BLaER1 treated with 17β-estradiol and CSF1 and Interleukin-3, amounts not matched to agents 10 nM and 100 nM (cell line): ENCODE measurements around the gene GPR146.

Experiments used
- H3K27ac ChIP-seq, 11 experiments: shearing (Covaris generic); formaldehyde crosslinking; 2 replicates each; pipeline ENCODE4 v1.8.1; 2022
- H3K27me3 ChIP-seq, 11 experiments: shearing (Covaris generic); formaldehyde crosslinking; 2 replicates each; pipeline ENCODE4 v1.8.1; 2022
- H3K36me3 ChIP-seq, 11 experiments: shearing (Covaris generic); formaldehyde crosslinking; 2 replicates each; pipeline ENCODE4 v1.8.1; 2022
- H3K4me1 ChIP-seq, 10 experiments: shearing (Covaris generic); formaldehyde crosslinking; 2 replicates each; pipeline ENCODE4 v1.8.1; 2022
- H3K4me2 ChIP-seq, 11 experiments: shearing (Covaris generic); formaldehyde crosslinking; 2 replicates each; pipeline ENCODE4 v1.8.1; 2022
- H3K4me3 ChIP-seq, 10 experiments: shearing (Covaris generic); formaldehyde crosslinking; 2 replicates each; pipeline ENCODE4 v1.8.1; 2022
- H3K9ac ChIP-seq, 11 experiments: shearing (Covaris generic); formaldehyde crosslinking; 2 replicates each; pipeline ENCODE4 v1.8.1; 2022
- H3K9me3 ChIP-seq, 11 experiments: shearing (Covaris generic); formaldehyde crosslinking; replicated peaks in 1 of 11; 2 replicates each; pipeline ENCODE4 v1.8.1; 2022
- H4K20me1 ChIP-seq, 11 experiments: shearing (Covaris generic); formaldehyde crosslinking; 2 replicates each; pipeline ENCODE4 v1.8.1; 2022
- Cebpa-rat ChIP-seq, 11 experiments: shearing (Covaris generic); IDR thresholded peaks; 2 replicates each; pipeline ENCODE4 v1.8.1; 2022

GPR146 gene

DNA sequence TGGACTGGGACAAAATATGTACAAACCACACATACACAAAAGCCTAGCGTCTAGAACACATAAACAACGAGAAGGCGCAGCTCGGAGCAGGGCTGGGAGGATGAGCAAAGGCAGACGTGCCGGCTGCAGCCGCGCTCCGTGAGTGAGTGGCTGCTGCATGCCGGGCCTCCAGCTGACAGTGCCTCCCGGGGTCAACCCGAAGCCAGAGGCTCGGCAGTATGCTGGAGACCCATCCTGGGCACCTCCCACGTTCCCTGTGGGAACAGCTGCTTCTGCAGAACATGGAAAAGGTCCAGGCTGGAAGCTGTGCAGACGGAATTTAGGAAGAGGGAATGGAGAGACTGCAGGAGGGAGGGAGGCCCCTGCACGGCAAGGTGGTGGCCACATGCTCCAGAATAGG is 3.6 kb upstream of the GPR146 start:
- H3K9me3 ChIP-seq, result peaks cover 2 to 11% (median 9%) of the 10 kb centered on the region in 11 experiments; a peak in 20 of 22 replicates
- peaks cover 29 to 42% (median 40%) of the 10 kb centered on the region in 10 experiments for H3K4me1 ChIP-seq
- no peak overlapping the region for H3K9ac ChIP-seq
- H3K4me2 ChIP-seq, result no peak overlapping the region
- H3K27ac ChIP-seq, result no peak overlapping the region
- H3K27me3 ChIP-seq, result no peaks in the 10 kb centered on the region; a peak in 2 of 22 replicates
- H3K36me3 ChIP-seq, result peaks cover 0 to 9% (median 6%) of the 10 kb centered on the region in 11 experiments; a peak in 13 of 22 replicates
- no peak for TF ChIP-seq Cebpa-rat (IDR thresholded peaks at IDR 0.05)
- H4K20me1 ChIP-seq, result peaks cover 0 to 40% (median 10%) of the 10 kb centered on the region in 11 experiments; a peak in 14 of 22 replicates
- H3K4me3 ChIP-seq, result no peak overlapping the region

DNA sequence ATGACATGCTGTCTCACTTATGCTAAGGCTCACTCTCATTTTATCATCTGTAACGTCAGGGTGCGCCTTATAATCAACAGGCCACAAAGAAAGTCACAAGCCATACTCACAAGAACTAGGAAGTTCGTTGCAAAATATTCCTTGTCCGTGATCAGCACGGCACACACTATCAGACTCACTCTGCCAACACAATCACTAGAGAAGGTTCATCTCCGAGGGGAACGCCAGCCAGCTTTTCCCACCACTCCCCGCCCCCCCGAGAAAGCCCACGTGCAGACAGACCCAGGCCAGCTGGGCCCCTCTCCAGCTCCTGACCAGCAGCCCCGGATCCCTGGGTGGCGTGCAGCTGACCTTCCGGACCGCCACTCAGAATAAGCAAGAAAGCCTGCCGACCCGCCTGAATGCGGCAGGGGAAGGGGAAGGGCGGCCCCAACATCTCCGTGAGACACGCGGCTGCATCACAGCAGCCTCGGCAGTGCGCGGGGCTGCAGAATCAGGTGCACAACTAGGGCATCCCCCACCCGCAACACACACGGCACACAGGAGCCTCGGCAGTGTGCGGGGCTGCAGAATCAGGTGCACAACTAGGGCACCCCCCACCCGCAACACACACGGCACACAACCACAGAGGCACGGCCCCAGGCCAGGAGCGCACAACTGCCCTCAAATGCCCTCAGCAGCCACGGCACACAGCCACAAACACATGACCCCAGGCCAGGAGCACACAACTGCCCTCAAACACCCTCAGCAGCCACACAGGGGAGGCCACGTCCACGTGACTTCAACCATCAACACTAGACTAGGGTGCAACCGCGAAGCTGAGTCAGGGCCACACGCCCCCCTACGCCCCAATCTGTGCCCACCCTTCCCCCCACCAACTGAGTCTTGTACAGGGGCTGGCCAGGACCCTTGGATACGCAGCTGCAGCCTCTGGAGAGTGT is 2.5 kb upstream of the GPR146 start:
- Histone ChIP-seq H3K27ac (no peak overlapping the region), H3K9me3 (peaks cover 0 to 1% (median 0%) of the 10 kb centered on the region in 11 experiments; a peak in 3 of 22 replicates), H3K4me2 (peak overlapping the region in 10 of 11 experiments; percentile 6 to 100 (median 100); a peak in 19 of 22 replicates), H3K36me3 (no peaks in the 10 kb centered on the region), H3K27me3 (no peaks in the 10 kb centered on the region; a peak in 2 of 22 replicates), H4K20me1 (peaks cover 0 to 51% (median 20%) of the 10 kb centered on the region in 11 experiments; a peak in 16 of 22 replicates), H3K4me3 (no peak overlapping the region), H3K4me1 (peaks cover 39 to 52% (median 50%) of the 10 kb centered on the region in 10 experiments), H3K9ac (no peak overlapping the region)
- no peak for TF ChIP-seq Cebpa-rat (IDR thresholded peaks at IDR 0.05)

- peaks cover 45 to 58% (median 57%) of the 10 kb centered on the region in 10 experiments for H3K4me1 ChIP-seq
- no peaks in the 10 kb centered on the region for H3K36me3 ChIP-seq
- no peak overlapping the region for H3K4me3 ChIP-seq
- no peak overlapping the region; a peak in 1 of 22 replicates for H3K9ac ChIP-seq
- H3K27ac ChIP-seq, result no peak overlapping the region
- no peaks in the 10 kb centered on the region for H3K9me3 ChIP-seq
- peak overlapping the region in 10 of 11 experiments; percentile 6 to 100 (median 100); a peak in 19 of 22 replicates for H3K4me2 ChIP-seq
- no peak for TF ChIP-seq Cebpa-rat (IDR thresholded peaks at IDR 0.05)
- H4K20me1 ChIP-seq, result peaks cover 0 to 57% (median 27%) of the 10 kb centered on the region in 11 experiments; a peak in 16 of 22 replicates
- H3K27me3 ChIP-seq, result no peaks in the 10 kb centered on the region; a peak in 2 of 22 replicates
Observed at GRCh38 chr7:1042492-1042833, 1.9 kb upstream of the GPR146 start.

GRCh38 chr7:1043552-1044188 is 676 bp upstream of the GPR146 start:
- Histone ChIP-seq H3K27me3 (no peaks in the 10 kb centered on the region; a peak in 2 of 22 replicates), H3K36me3 (no peaks in the 10 kb centered on the region), H3K4me1 (peaks cover 57 to 70% (median 69%) of the 10 kb centered on the region in 10 experiments), H3K4me2 (peak overlapping the region; percentile 94 to 100 (median 100)), H3K9ac (peak overlapping the region; percentile 22 to 86 (median 81); a peak in 21 of 22 replicates), H4K20me1 (peaks cover 0 to 69% (median 37%) of the 10 kb centered on the region in 11 experiments; a peak in 16 of 22 replicates), H3K9me3 (no peaks in the 10 kb centered on the region), H3K4me3 (peak overlapping the region; percentile 66 to 80 (median 70); a peak in 18 of 20 replicates), H3K27ac (peak overlapping the region in 10 of 11 experiments; percentile 65 to 80 (median 71); a peak in 21 of 22 replicates)
- no peak for TF ChIP-seq Cebpa-rat (IDR thresholded peaks at IDR 0.05)

- H3K36me3 ChIP-seq, result no peaks in the 10 kb centered on the region
- no peaks in the 10 kb centered on the region; a peak in 2 of 22 replicates for H3K27me3 ChIP-seq
- no peak for TF ChIP-seq Cebpa-rat (IDR thresholded peaks at IDR 0.05)
- H3K9me3 ChIP-seq, result no peaks in the 10 kb centered on the region
- peak overlapping the region; percentile 74 to 86 (median 81); a peak in 20 of 22 replicates for H3K9ac ChIP-seq
- H3K4me1 ChIP-seq, result peaks cover 74 to 87% (median 86%) of the 10 kb centered on the region in 10 experiments
- H3K4me2 ChIP-seq, result peak overlapping the region; percentile 94 to 100 (median 100)
- peak overlapping the region in 4 of 11 experiments; percentile 70 to 78 (median 74); a peak in 6 of 22 replicates for H3K27ac ChIP-seq
- H4K20me1 ChIP-seq, result peaks cover 0 to 85% (median 50%) of the 10 kb centered on the region in 11 experiments; a peak in 16 of 22 replicates
- peak overlapping the region; percentile 66 to 80 (median 70) for H3K4me3 ChIP-seq
Observed at GRCh38 chr7:1045069-1046063, 1.0 kb downstream of the GPR146 start.

DNA sequence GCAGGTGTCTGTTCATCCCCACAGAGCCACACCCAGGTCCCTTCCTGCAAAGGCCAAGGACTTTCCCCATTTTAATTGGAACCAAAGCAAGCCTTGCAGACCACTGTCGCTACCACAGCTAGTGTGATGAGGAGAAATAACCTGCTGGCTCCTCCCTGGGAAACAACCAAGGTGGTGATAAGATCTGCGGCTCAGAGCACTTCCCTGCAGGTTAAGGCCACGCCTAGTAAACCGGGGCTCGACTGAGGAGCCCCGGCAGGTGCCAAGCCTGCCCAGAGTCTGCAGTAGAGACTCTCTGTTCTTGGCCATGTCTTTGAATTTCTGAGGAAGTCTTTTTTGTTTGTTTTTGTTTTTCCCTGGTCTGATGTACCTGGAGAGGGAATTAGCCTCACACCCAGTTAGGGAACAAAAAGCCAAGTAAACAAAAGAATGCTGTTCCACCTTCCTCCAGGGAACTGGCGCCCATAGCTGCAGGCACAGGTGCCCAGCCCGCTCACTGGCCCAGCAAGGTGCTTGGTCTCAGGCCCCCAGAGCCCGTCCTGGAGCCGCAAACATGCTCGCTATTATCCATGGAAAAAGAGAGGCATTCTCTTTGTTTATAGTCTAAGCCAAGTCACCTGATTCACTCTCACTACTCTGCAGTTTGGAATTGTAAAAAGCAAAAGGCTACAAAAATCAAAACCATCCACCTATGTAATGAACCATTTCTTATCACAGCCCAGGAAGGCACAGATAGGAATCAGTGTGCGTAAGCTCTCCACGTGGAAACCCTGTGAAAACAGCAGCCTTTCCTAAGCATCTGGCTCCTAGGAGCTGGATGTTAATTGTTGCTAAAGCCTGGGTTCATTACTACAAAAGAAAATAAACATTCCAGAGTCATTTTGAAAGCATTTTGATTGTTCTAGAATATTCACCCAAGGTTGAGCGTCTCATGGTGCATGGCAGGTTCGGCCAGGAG is 2.7 kb downstream of the GPR146 start:
- H3K4me1 ChIP-seq, result peaks cover 81 to 98% (median 97%) of the 10 kb centered on the region in 10 experiments

More for the DNA sequence above, 2.7 kb downstream of the GPR146 start:
- Histone ChIP-seq H3K9ac (peak overlapping the region in 7 of 11 experiments; percentile 4 to 86 (median 54); a peak in 5 of 22 replicates), H4K20me1 (peaks cover 0 to 85% (median 52%) of the 10 kb centered on the region in 11 experiments; a peak in 16 of 22 replicates), H3K4me2 (peak overlapping the region; percentile 94 to 100 (median 100)), H3K27me3 (no peaks in the 10 kb centered on the region; a peak in 2 of 22 replicates), H3K4me3 (no peak overlapping the region), H3K36me3 (no peaks in the 10 kb centered on the region), H3K9me3 (no peaks in the 10 kb centered on the region), H3K27ac (no peak overlapping the region; a peak in 2 of 22 replicates)
- TF ChIP-seq Cebpa-rat (IDR thresholded peaks at IDR 0.05), result no peak
